Common myeloid progenitor, CD34-positive (primary cell): ENCODE data around the gene ZBTB24.

Experiments used
- CTCF ChIA-PET: fragments of 350-600 bp; sonication (Branson Sonifier 250); formaldehyde crosslinking; loops from one replicate; lab custom pipeline; 2021; ENCODE audit warnings: antibody characterized with exemption; lab: Charles Lee
- POLR2A ChIA-PET: fragments of 350-600 bp; sonication (Branson Sonifier 250); formaldehyde crosslinking; loops from one replicate; lab custom pipeline; 2021; ENCODE audit warnings: antibody characterized with exemption; lab: Charles Lee
- DNase-seq, 3 donors: peaks; one replicate each; pipeline versions ENCODE4 v3.0.0 to v3.0.0-alpha.2; 2013
- H3K27ac ChIP-seq, 2 experiments: 1 replicate in 1 of 2; 2 replicates in 1 of 2; pipeline ENCODE4 v1.7.0; 2013; ENCODE audit warnings: inconsistent platforms in 2 of 2, low read length in 2 of 2, mild to moderate bottlenecking in 2 of 2, low read depth in 1 of 2, moderate library complexity in 1 of 2; ENCODE audit not compliant: severe bottlenecking in 2 of 2, insufficient read depth in 1 of 2, poor library complexity in 1 of 2
- H3K27me3 ChIP-seq, 5 experiments: replicated peaks in 2 of 5; 1 replicate in 3 of 5; 2 replicates in 2 of 5; pipeline versions ENCODE4 v1.6.1 to v1.7.0; 2013; ENCODE audit warnings: low read length in 4 of 5, mild to moderate bottlenecking in 2 of 5, moderate library complexity in 2 of 5, inconsistent platforms in 1 of 5; ENCODE audit not compliant: insufficient read depth in 5 of 5, control insufficient read depth in 4 of 5
- H3K36me3 ChIP-seq, 4 experiments: 1 replicate in 2 of 4; 2 replicates in 2 of 4; pipeline versions ENCODE4 v1.6.1 to v1.7.0; 2013; ENCODE audit warnings: low read length in 3 of 4, control low read depth in 1 of 4, mild to moderate bottlenecking in 1 of 4; ENCODE audit not compliant: control insufficient read depth in 4 of 4, insufficient read depth in 4 of 4
- H3K4me1 ChIP-seq, 4 experiments: 1 replicate in 3 of 4; 2 replicates in 1 of 4; pipeline versions ENCODE4 v1.6.1 to v1.7.1; 2013; ENCODE audit warnings: low read length in 3 of 4, mild to moderate bottlenecking in 3 of 4, control low read depth in 1 of 4, inconsistent platforms in 1 of 4, moderate library complexity in 1 of 4; ENCODE audit not compliant: control insufficient read depth in 4 of 4, insufficient read depth in 4 of 4; ENCODE audit errors: control extremely low read depth in 1 of 4
- H3K4me3 ChIP-seq, 7 experiments: 1 replicate in 4 of 7; 2 replicates in 3 of 7; pipeline versions ENCODE4 v1.5.1 to v1.7.0; 2013; ENCODE audit warnings: mild to moderate bottlenecking in 7 of 7, low read length in 6 of 7, moderate library complexity in 6 of 7, inconsistent platforms in 2 of 7, low read depth in 2 of 7, control low read depth in 1 of 7; ENCODE audit not compliant: insufficient read depth in 4 of 7, control insufficient read depth in 1 of 7; ENCODE audit errors: extremely low read depth in 1 of 7
- H3K9me3 ChIP-seq, 5 experiments: 1 replicate in 4 of 5; 2 replicates in 1 of 5; pipeline versions ENCODE4 v1.6.1 to v1.7.1; 2013; ENCODE audit warnings: low read length in 4 of 5, mild to moderate bottlenecking in 2 of 5, inconsistent platforms in 1 of 5, low read depth in 1 of 5, moderate library complexity in 1 of 5; ENCODE audit not compliant: control insufficient read depth in 4 of 5, insufficient read depth in 2 of 5; ENCODE audit errors: control extremely low read depth in 1 of 5
- WGBS: methylation state at CpG from one replicate; pipeline ENCODE4 v1.1.5; 2013; ENCODE audit not compliant: insufficient coverage; 5-methylcytosine and 5-hydroxymethylcytosine counted together

The ZBTB24 gene

DNA sequence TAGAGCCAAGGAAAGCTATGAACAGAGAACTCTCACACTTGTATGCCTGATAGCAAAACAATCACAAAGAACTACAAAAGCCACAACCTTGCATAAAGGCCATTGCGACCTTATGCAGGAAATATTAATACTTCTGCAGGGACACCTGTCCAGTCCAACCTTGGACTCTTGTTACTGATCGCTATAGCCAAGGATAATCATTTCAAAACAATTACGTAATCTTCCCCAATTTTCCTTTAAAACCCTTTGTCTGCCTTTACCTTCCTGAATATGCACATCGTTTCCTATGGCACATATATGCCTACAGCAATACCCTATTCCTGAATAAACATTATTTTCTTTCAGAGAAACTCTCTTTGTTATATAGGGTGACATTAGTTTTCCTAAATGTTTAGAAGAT, 65.4 kb downstream of the ZBTB24 start:
- H3K27me3 ChIP-seq = no peaks in the 10 kb centered on the region
- CTCF ChIA-PET = no interaction called here
- no peak overlapping the region for H3K27ac ChIP-seq
- H3K9me3 ChIP-seq = no peaks in the 10 kb centered on the region
- H3K4me1 ChIP-seq = peaks cover 0 to 3% (median 0%) of the 10 kb centered on the region in 4 experiments
- DNase-seq = no peak
- POLR2A ChIA-PET = interaction anchor here (0.8 kb wide), 1 partner anchor 235 kb away, joined by 3 read pairs; no protein-coding TSS in a partner anchor
- peaks cover 0 to 2% (median 0%) of the 10 kb centered on the region in 4 experiments for H3K36me3 ChIP-seq
- WGBS = 97% methylated on average over 3 of the region's 4 CpGs
- no peak overlapping the region for H3K4me3 ChIP-seq
